GM18951 (cell line): ENCODE data around the gene EXOC6B.

Experiments
- POLR2A ChIP-seq: IDR thresholded peaks from 4 replicates; pipeline ENCODE4 v1.6.1; 2011; ENCODE audit warnings: mild to moderate bottlenecking; ENCODE audit not compliant: insufficient read length, insufficient read depth; ENCODE audit errors: extremely low read depth
- in situ Hi-C: fragments of 300-500 bp; cut with MboI; formaldehyde crosslinking; loops from one replicate; pipeline ENCODE4 v1.12.0; 2022; ENCODE audit warnings: low sequenced_read_pairs, mixed read lengths, inconsistent platforms; ENCODE audit not compliant: unreplicated experiment

EXOC6B gene

GRCh38 chr2:72144632-72145288, 681.1 kb downstream of the EXOC6B start:
- in situ Hi-C loops = no loop called here
- no peak for TF ChIP-seq POLR2A

- no peak for TF ChIP-seq POLR2A
- in situ Hi-C loops = no loop called here
Observed at GRCh38 chr2:72144274-72144631, 681.6 kb downstream of the EXOC6B start.

- in situ Hi-C loops = no loop called here
- TF ChIP-seq POLR2A = no peak
Observed at GRCh38 chr2:72143441-72144273, 682.2 kb downstream of the EXOC6B start.

GRCh38 chr2:72142570-72143440, 683.0 kb downstream of the EXOC6B start:
- in situ Hi-C loops = no loop called here
- TF ChIP-seq POLR2A = no peak

- in situ Hi-C loops = no loop called here
- TF ChIP-seq POLR2A = no peak
Observed at GRCh38 chr2:72141881-72142451, 683.9 kb downstream of the EXOC6B start.

GRCh38 chr2:72141032-72141645, 684.7 kb downstream of the EXOC6B start:
- in situ Hi-C loops = no loop called here
- no peak for TF ChIP-seq POLR2A

GRCh38 chr2:72140621-72140960, 685.2 kb downstream of the EXOC6B start:
- in situ Hi-C loops = no loop called here
- TF ChIP-seq POLR2A = no peak

- no peak for TF ChIP-seq POLR2A
- in situ Hi-C loops = no loop called here
Observed at GRCh38 chr2:72139874-72140620, 685.8 kb downstream of the EXOC6B start.

- in situ Hi-C loops = no loop called here
- TF ChIP-seq POLR2A = no peak
Observed at GRCh38 chr2:72139471-72139873, 686.4 kb downstream of the EXOC6B start.

GRCh38 chr2:72138921-72139381, 686.9 kb downstream of the EXOC6B start:
- in situ Hi-C loops = no loop called here
- TF ChIP-seq POLR2A = no peak

- in situ Hi-C loops = no loop called here
- TF ChIP-seq POLR2A = no peak
Observed at GRCh38 chr2:72138011-72138881, 687.6 kb downstream of the EXOC6B start.

- in situ Hi-C loops = no loop called here
- no peak for TF ChIP-seq POLR2A
Observed at GRCh38 chr2:72137498-72138010, 688.3 kb downstream of the EXOC6B start.
